ENCODE data around the gene SLC15A5. TPM values are rescaled to one million over a fixed set of nuclear protein-coding genes. Genes with fewer than 3 reads are reported as not detected.

The SLC15A5 gene
- polyA plus RNA-seq, 1 of the 3 experiments (the other 2 are of a cell fraction): not detected

- CTCF ChIA-PET: no interaction called here
- H3K36me3 ChIP-seq (replicated peaks in 1 of 2; ENCODE audit: control insufficient read depth in 1 of 2, insufficient read depth in 2 of 2, low read length in 1 of 2): no peaks in the 10 kb centered on the region
- 5% methylated on average over 2 of the region's 2 CpGs for whole genome bisulfite sequencing (ENCODE audit: low lambda C conversion rate)
- H3K4me2 ChIP-seq: no peak overlapping the region
- POLR2A ChIA-PET: no interaction called here
- H3K27ac ChIP-seq (ENCODE audit: low read depth in 2 of 2, low read length in 1 of 2): no peak overlapping the region
- no peaks in the 10 kb centered on the region for H4K20me1 ChIP-seq (ENCODE audit: insufficient read depth)
- DNase-seq: no peak
- no peaks in the 10 kb centered on the region for H3K27me3 ChIP-seq (ENCODE audit: insufficient read depth)
- TF ChIP-seq TAF1 (IDR thresholded peaks at IDR 0.05; ENCODE audit: borderline replicate concordance, low read depth, low read length): no peak
- TF ChIP-seq USF2 (IDR thresholded peaks at IDR 0.05; ENCODE audit: borderline replicate concordance, low read depth, low read length): no peak
- no peak for TF ChIP-seq NRF1 (IDR thresholded peaks at IDR 0.05; ENCODE audit: low read depth, low read length)
- TF ChIP-seq GATA2 (CRISPR knock-in tag; IDR thresholded peaks at IDR 0.05): no peak
- no peak for TF ChIP-seq FOXJ3 (CRISPR knock-in tag; IDR thresholded peaks at IDR 0.05)
- no peak for TF ChIP-seq TEAD4 (IDR thresholded peaks at IDR 0.05; ENCODE audit: borderline replicate concordance, insufficient read depth)
- TF ChIP-seq JUND (IDR thresholded peaks at IDR 0.05): no peak
- TF ChIP-seq CTCF (IDR thresholded peaks at IDR 0.05): no peak
- no peak for TF ChIP-seq RAD21 (IDR thresholded peaks at IDR 0.05; ENCODE audit: low read length)
- TF ChIP-seq CHD2 (IDR thresholded peaks at IDR 0.05; ENCODE audit: low read length, partially characterized antibody): no peak
- no peak for TF ChIP-seq SMC3 (IDR thresholded peaks at IDR 0.05; ENCODE audit: low read depth, low read length)
- TF ChIP-seq NFIC (IDR thresholded peaks at IDR 0.05; ENCODE audit: borderline replicate concordance): no peak
- TF ChIP-seq FOXM1 (IDR thresholded peaks at IDR 0.05; ENCODE audit: low read depth): no peak
- no peak for TF ChIP-seq PBX3 (IDR thresholded peaks at IDR 0.05)
- no peak for TF ChIP-seq POLR2AphosphoS5 (IDR thresholded peaks at IDR 0.05; ENCODE audit: low read depth, low read length)
- TF ChIP-seq EP300 (IDR thresholded peaks at IDR 0.05; ENCODE audit: borderline replicate concordance in 1 of 2, low read depth in 1 of 2, low read length in 1 of 2): no peak
- no peak for TF ChIP-seq FOSL2 (IDR thresholded peaks at IDR 0.05; ENCODE audit: borderline replicate concordance, low read depth)
- TF ChIP-seq RCOR1 (IDR thresholded peaks at IDR 0.05; ENCODE audit: low read length): no peak
- TF ChIP-seq REST (IDR thresholded peaks at IDR 0.05; ENCODE audit: low read depth, low read length): no peak
- no peak for TF ChIP-seq GABPA (IDR thresholded peaks at IDR 0.05; ENCODE audit: low read depth)
- H3K9ac ChIP-seq: no peak overlapping the region
- H3K9me3 ChIP-seq: no peaks in the 10 kb centered on the region
- H3F3A ChIP-seq (replicated peaks; ENCODE audit: insufficient read depth): no peaks in the 10 kb centered on the region
- H3K4me1 ChIP-seq (ENCODE audit: control insufficient read depth in 1 of 2, insufficient read depth in 2 of 2, low read depth in 1 of 2, low read length in 1 of 2): no peaks in the 10 kb centered on the region; a peak in 1 of 4 replicates
- no peaks in the 10 kb centered on the region for H3K79me2 ChIP-seq (ENCODE audit: insufficient read depth)
- H2AFZ ChIP-seq (ENCODE audit: low read depth): no peak overlapping the region
- no peaks in the 10 kb centered on the region for H3K9me2 ChIP-seq
- no peak overlapping the region for H3K4me3 ChIP-seq (ENCODE audit: low read depth in 2 of 2, low read length in 1 of 2)
Observed at GRCh38 chr12:16299403-16299802, 21.9 kb upstream of the SLC15A5 start.
